ENCODE results near the gene C17orf58. TPM values are rescaled to one million over a fixed set of nuclear protein-coding genes. Genes with fewer than 3 reads are reported as not detected.

Gene C17orf58
- total RNA-seq, 4 donors from 2014 or later = 5.1 to 10.4 (median 7.9) TPM

- TF ChIP-seq CTCF (IDR thresholded peaks at IDR 0.05; ENCODE audit: low read depth) = no peak
Observed at GRCh38 chr17:68029512-68030215, 33.4 kb upstream of the C17orf58 start.

DNA sequence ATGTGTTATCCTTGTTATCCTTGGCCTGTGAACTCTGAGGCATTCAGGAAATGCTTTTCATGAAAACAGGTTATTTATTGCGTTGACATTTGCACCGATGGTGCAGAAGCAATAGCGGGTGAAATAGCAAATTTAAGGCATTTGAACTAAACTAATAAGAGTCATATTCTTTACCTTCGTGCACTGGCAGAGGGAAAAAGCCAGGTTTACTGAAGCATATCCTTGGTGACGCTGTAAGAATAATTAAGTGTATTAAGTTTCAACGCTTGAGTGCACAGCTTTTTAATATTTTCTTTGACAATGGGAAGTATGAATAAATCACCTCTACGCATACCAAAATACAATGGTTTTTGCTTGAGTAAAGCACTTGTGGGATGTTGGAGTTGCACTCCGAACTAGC, 25.7 kb upstream of the C17orf58 start:
- TF ChIP-seq CTCF (IDR thresholded peaks at IDR 0.05; ENCODE audit: low read depth) = no peak

- TF ChIP-seq CTCF (IDR thresholded peaks at IDR 0.05; ENCODE audit: low read depth) = no peak
Observed at GRCh38 chr17:68020409-68020756, 24.1 kb upstream of the C17orf58 start.

- TF ChIP-seq CTCF (IDR thresholded peaks at IDR 0.05; ENCODE audit: low read depth) = no peak
Observed at GRCh38 chr17:68019675-68020408, 23.6 kb upstream of the C17orf58 start.

- no peak for TF ChIP-seq CTCF (IDR thresholded peaks at IDR 0.05; ENCODE audit: low read depth)
Observed at GRCh38 chr17:68019336-68019674, 23.0 kb upstream of the C17orf58 start.

- TF ChIP-seq CTCF (IDR thresholded peaks at IDR 0.05; ENCODE audit: low read depth) = no peak
Observed at GRCh38 chr17:68016838-68017237, 20.6 kb upstream of the C17orf58 start.

- TF ChIP-seq CTCF (IDR thresholded peaks at IDR 0.05; ENCODE audit: low read depth) = no peak
Observed at GRCh38 chr17:68015081-68015723, 18.9 kb upstream of the C17orf58 start.

All from subcutaneous adipose tissue (tissue), 4 donors.